ENCODE data around the gene LHFPL2.

DNA sequence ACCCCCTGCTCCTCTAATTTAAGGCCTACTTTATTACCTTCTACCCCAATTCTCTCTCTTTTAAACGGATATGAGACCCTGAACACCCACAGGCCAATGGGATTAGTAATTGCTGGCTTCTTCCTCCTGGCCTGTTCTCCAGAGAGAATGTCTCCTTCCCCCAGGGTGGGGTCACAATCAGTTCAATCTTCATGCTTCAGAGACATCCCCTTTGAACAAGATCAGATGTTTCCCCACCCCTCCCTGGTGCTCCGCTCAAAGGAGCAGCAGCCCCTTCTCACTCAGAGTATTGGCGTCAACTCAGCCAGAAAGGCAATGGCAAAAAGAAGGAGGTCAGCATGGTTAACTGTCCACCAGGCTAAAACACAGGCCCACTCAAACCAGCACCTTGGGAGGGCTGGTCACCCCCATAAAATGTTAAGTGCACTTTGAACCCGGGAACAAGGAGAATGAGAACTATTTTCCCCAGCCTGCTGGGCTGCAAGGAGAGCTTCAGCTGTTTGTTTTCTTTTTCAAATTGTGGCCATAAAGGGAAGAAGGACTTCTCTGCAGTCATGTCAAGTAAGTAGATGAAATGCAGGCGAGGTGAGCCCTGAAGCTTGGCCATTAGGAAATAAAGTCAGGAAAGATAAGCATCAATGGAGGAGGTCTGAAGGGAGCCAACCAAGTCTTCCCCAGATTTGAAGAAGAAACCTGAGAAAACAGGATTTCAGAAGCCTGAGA, 20.1 kb downstream of the LHFPL2 start:
- TF ChIP-seq, protein P1, sequence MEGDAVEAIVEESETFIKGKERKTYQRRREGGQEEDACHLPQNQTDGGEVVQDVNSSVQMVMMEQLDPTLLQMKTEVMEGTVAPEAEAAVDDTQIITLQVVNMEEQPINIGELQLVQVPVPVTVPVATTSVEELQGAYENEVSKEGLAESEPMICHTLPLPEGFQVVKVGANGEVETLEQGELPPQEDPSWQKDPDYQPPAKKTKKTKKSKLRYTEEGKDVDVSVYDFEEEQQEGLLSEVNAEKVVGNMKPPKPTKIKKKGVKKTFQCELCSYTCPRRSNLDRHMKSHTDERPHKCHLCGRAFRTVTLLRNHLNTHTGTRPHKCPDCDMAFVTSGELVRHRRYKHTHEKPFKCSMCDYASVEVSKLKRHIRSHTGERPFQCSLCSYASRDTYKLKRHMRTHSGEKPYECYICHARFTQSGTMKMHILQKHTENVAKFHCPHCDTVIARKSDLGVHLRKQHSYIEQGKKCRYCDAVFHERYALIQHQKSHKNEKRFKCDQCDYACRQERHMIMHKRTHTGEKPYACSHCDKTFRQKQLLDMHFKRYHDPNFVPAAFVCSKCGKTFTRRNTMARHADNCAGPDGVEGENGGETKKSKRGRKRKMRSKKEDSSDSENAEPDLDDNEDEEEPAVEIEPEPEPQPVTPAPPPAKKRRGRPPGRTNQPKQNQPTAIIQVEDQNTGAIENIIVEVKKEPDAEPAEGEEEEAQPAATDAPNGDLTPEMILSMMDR (IDR thresholded peaks at IDR 0.05; ENCODE audit: low read depth, low read length, poor library complexity, severe bottlenecking) = no peak
- no peak for TF ChIP-seq EZH2phosphoT487 (IDR thresholded peaks at IDR 0.05; ENCODE audit: borderline replicate concordance, low read length)
